IMR-90 (cell line): Measurements from ENCODE around the gene KRT35. TPM values are rescaled to one million over a fixed set of nuclear protein-coding genes. Genes with fewer than 3 reads are reported as not detected.

Experiments used
- ATAC-seq: fragments of 200-7000 bp; cut with Tn5 transposase; 2 replicates; pipeline ENCODE4 v1.9.1; 2020; ENCODE audit warnings: low read depth, mild to moderate bottlenecking, moderate library complexity
- BruUV-seq: library from RNA; stranded (reverse); fragments of 400-500 nt; replicated peaks from 2 replicates; lab custom pipeline; 2021; lab: Mats Ljungman, UMichigan
- CTCF ChIA-PET: fragments of 300-600 bp; formaldehyde crosslinking; extraction: SDS; loops from one replicate; lab custom pipeline; 2021; ENCODE audit warnings: antibody characterized with exemption; lab: Yijun Ruan, JAX
- POLR2A ChIA-PET: fragments of 300-600 bp; sonication (Branson Sonifier 250); formaldehyde crosslinking; loops from one replicate; lab custom pipeline; 2022; ENCODE audit warnings: antibody characterized with exemption; ENCODE audit not compliant: unreplicated experiment; lab: Charles Lee
- DNase-seq: peaks from one replicate; pipeline ENCODE4 v3.0.0; 2013
- H2AFZ ChIP-seq: replicated peaks from 2 replicates; pipeline ENCODE3; 2013; ENCODE audit warnings: low read length, mild to moderate bottlenecking; ENCODE audit not compliant: poor library complexity
- H2AK5ac ChIP-seq: 2 replicates; pipeline ENCODE4 v1.6.1; 2013; ENCODE audit warnings: low read depth, low read length, inconsistent platforms
- H2AK9ac ChIP-seq: replicated peaks from 2 replicates; pipeline ENCODE3; 2013; ENCODE audit warnings: mild to moderate bottlenecking, low read depth, low read length, moderate library complexity; ENCODE audit not compliant: poor library complexity
- H2BK120ac ChIP-seq: 2 replicates; pipeline ENCODE4 v1.6.1; 2013; ENCODE audit warnings: low read depth, low read length, inconsistent platforms
- H2BK15ac ChIP-seq: 3 replicates; pipeline ENCODE4 v1.6.1; 2013; ENCODE audit warnings: low read depth, low read length, inconsistent platforms
- H2BK20ac ChIP-seq: 2 replicates; pipeline ENCODE4 v1.6.1; 2013; ENCODE audit warnings: low read depth, mild to moderate bottlenecking, inconsistent platforms, low read length, moderate library complexity
- H2BK5ac ChIP-seq: 2 replicates; pipeline ENCODE4 v1.6.1; 2013; ENCODE audit warnings: mild to moderate bottlenecking, low read depth, low read length, inconsistent platforms; ENCODE audit not compliant: poor library complexity, severe bottlenecking
- H3K14ac ChIP-seq: replicated peaks from 2 replicates; pipeline ENCODE4 v1.6.1; 2013; ENCODE audit warnings: low read depth, low read length, inconsistent platforms
- H3K18ac ChIP-seq: 2 replicates; pipeline ENCODE4 v1.6.1; 2013; ENCODE audit warnings: low read depth, low read length, control low read depth
- H3K23ac ChIP-seq: 2 replicates; pipeline ENCODE4 v1.6.1; 2013; ENCODE audit warnings: low read depth, low read length, inconsistent platforms
- H3K27ac ChIP-seq: 2 replicates; pipeline ENCODE4 v1.5.1; 2013; ENCODE audit warnings: mild to moderate bottlenecking, control low read depth, low read length; ENCODE audit not compliant: insufficient read depth
- H3K27me3 ChIP-seq: 2 replicates; pipeline ENCODE4 v1.6.1; 2013; ENCODE audit warnings: low read length; ENCODE audit not compliant: control insufficient read depth, insufficient read depth
- H3K36me3 ChIP-seq: 2 replicates; pipeline ENCODE4 v1.6.1; 2013; ENCODE audit warnings: low read length, mixed read lengths; ENCODE audit not compliant: control insufficient read depth, insufficient read depth
- H3K4ac ChIP-seq: 2 replicates; pipeline ENCODE4 v1.6.1; 2013; ENCODE audit warnings: low read depth, low read length, inconsistent platforms
- H3K4me1 ChIP-seq: 2 replicates; pipeline ENCODE4 v1.6.1; 2013; ENCODE audit warnings: low read length, mixed read lengths; ENCODE audit not compliant: control insufficient read depth, insufficient read depth
- H3K4me2 ChIP-seq: 2 replicates; pipeline ENCODE4 v1.6.1; 2013; ENCODE audit warnings: low read depth, mild to moderate bottlenecking, control low read depth, low read length, moderate library complexity
- H3K4me3 ChIP-seq: 2 replicates; pipeline ENCODE4 v1.5.1; 2013; ENCODE audit warnings: low read depth, mild to moderate bottlenecking, control low read depth, low read length, moderate library complexity; ENCODE audit not compliant: insufficient read depth
- H3K56ac ChIP-seq: 2 replicates; pipeline ENCODE4 v1.6.1; 2013; ENCODE audit warnings: low read length, inconsistent platforms; ENCODE audit not compliant: insufficient read depth; ENCODE audit errors: extremely low read depth
- H3K79me1 ChIP-seq, 2 experiments: 2 replicates each; pipeline ENCODE4 v1.6.1; 2013; ENCODE audit warnings: low read length in 2 of 2, inconsistent platforms in 1 of 2, low read depth in 1 of 2
- H3K9ac ChIP-seq: 2 replicates; pipeline ENCODE4 v1.6.1; 2013; ENCODE audit warnings: low read depth, low read length, control low read depth
- H3K9me1 ChIP-seq: 2 replicates; pipeline ENCODE4 v1.6.1; 2013; ENCODE audit warnings: low read length, inconsistent platforms; ENCODE audit not compliant: insufficient read depth
- H3K9me3 ChIP-seq: 2 replicates; pipeline ENCODE4 v1.6.1; 2013; ENCODE audit warnings: low read length; ENCODE audit not compliant: control insufficient read depth, insufficient read depth
- H4K20me1 ChIP-seq: 2 replicates; pipeline ENCODE4 v1.6.1; 2013; ENCODE audit warnings: low read length, inconsistent platforms; ENCODE audit not compliant: insufficient read depth
- H4K5ac ChIP-seq: 2 replicates; pipeline ENCODE4 v1.6.1; 2013; ENCODE audit warnings: mild to moderate bottlenecking, low read depth, low read length, control low read depth
- H4K8ac ChIP-seq, 2 experiments: 2 replicates each; pipeline ENCODE4 v1.6.1; 2013; ENCODE audit warnings: low read depth in 2 of 2, low read length in 2 of 2, control low read depth in 1 of 2, inconsistent platforms in 1 of 2
- H4K91ac ChIP-seq: 2 replicates; pipeline ENCODE4 v1.6.1; 2013; ENCODE audit warnings: low read depth, low read length, inconsistent platforms; ENCODE audit not compliant: insufficient read depth
- CEBPB ChIP-seq: IDR thresholded peaks from 2 replicates; pipeline ENCODE4 v1.6.1; 2012; ENCODE audit warnings: low read depth, low read length, improper control_type of control experiment
- CHD1 ChIP-seq: IDR thresholded peaks from 2 replicates; pipeline ENCODE4 v1.6.1; 2012; ENCODE audit warnings: low read depth, low read length, improper control_type of control experiment
- CTCF ChIP-seq: conservative IDR thresholded peaks from 2 replicates; pipeline ENCODE4 v1.5.1; 2012; ENCODE audit warnings: mild to moderate bottlenecking, low read depth, low read length, improper control_type of control experiment
- ELK1 ChIP-seq: fragments of 150-350 bp; IDR thresholded peaks from 2 replicates; pipeline ENCODE4 v1.6.1; 2016; ENCODE audit warnings: low read depth, mild to moderate bottlenecking, low read length, moderate library complexity, borderline replicate concordance
- FOS ChIP-seq: fragments of 150-350 bp; IDR thresholded peaks from 2 replicates; pipeline ENCODE4 v1.6.1; 2016; ENCODE audit warnings: low read depth, low read length
- MAFK ChIP-seq: IDR thresholded peaks from 2 replicates; pipeline ENCODE4 v1.6.1; 2012; ENCODE audit warnings: low read depth, low read length, improper control_type of control experiment
- MAZ ChIP-seq: IDR thresholded peaks from 2 replicates; pipeline ENCODE4 v1.6.1; 2012; ENCODE audit warnings: low read depth, mild to moderate bottlenecking, low read length, improper control_type of control experiment, moderate library complexity, borderline replicate concordance
- MXI1 ChIP-seq: IDR thresholded peaks from 2 replicates; pipeline ENCODE4 v1.6.1; 2012; ENCODE audit warnings: low read depth, mild to moderate bottlenecking, low read length, moderate library complexity, borderline replicate concordance
- NFE2L2 ChIP-seq: fragments of 150-350 bp; IDR thresholded peaks from 2 replicates; pipeline ENCODE4 v1.6.1; 2016; ENCODE audit warnings: low read depth, mild to moderate bottlenecking, low read length
- POLR2A ChIP-seq: IDR thresholded peaks from 2 replicates; pipeline ENCODE4 v1.6.1; 2012; ENCODE audit warnings: mild to moderate bottlenecking, low read depth, low read length
- RAD21 ChIP-seq: IDR thresholded peaks from 2 replicates; pipeline ENCODE4 v1.6.1; 2012; ENCODE audit warnings: low read length, improper control_type of control experiment
- RCOR1 ChIP-seq: IDR thresholded peaks from 2 replicates; pipeline ENCODE4 v1.6.1; 2012; ENCODE audit warnings: mild to moderate bottlenecking, low read length, improper control_type of control experiment; ENCODE audit not compliant: insufficient replicate concordance
- RFX5 ChIP-seq: IDR thresholded peaks from 2 replicates; pipeline ENCODE4 v1.8.0; 2012; ENCODE audit warnings: low read depth, mild to moderate bottlenecking, low read length, moderate library complexity
- SMC3 ChIP-seq: fragments of 150-350 bp; IDR thresholded peaks from 2 replicates; pipeline ENCODE4 v1.6.1; 2016; ENCODE audit warnings: low read depth, mild to moderate bottlenecking, antibody characterized with exemption, low read length, moderate library complexity
- USF2 ChIP-seq: fragments of 150-350 bp; IDR thresholded peaks from 2 replicates; pipeline ENCODE4 v1.6.1; 2017; ENCODE audit warnings: mild to moderate bottlenecking, antibody characterized with exemption, low read length, low read depth
- WGBS, 2 experiments: methylation state at CpG; one replicate each; pipeline versions ENCODE4 v1.1.5 to v1.1.7; 2013; ENCODE audit warnings: missing lambda C conversion rate in 2 of 2; ENCODE audit not compliant: insufficient read length in 1 of 2; ENCODE audit errors: extremely low coverage in 2 of 2; 5-methylcytosine and 5-hydroxymethylcytosine counted together
- dilution Hi-C: fragments of 300-500 bp; cut with HindIII; formaldehyde crosslinking; loops from one replicate; pipeline ENCODE4 v1.14.3; 2018; ENCODE audit warnings: low sequenced_read_pairs; ENCODE audit not compliant: unreplicated experiment
- in situ Hi-C: fragments of 300-500 bp; cut with MboI; formaldehyde crosslinking; loops from 3 replicates; pipeline ENCODE4 v1.14.3; 2019; ENCODE audit warnings: low sequenced_read_pairs, inconsistent platforms, mixed read lengths
- intact Hi-C: fragments of 100-400 bp; cut with micrococcal nuclease; formaldehyde crosslinking; loops from 2 replicates; pipeline ENCODE4 v1.10.0; 2022
- polyA plus RNA-seq, 3 experiments: library from polyadenylated mRNA; depleted of rRNA; stranded (reverse); fragments of >200 nt; gene quantifications; 2 replicates each; pipeline ENCODE4 v1.2.3, GENCODE V29; 2012; ENCODE audit warnings: low replicate concordance in 1 of 3
- total RNA-seq: library from RNA; depleted of rRNA; stranded (reverse); fragments of >200 nt; gene quantifications from 2 replicates; pipeline ENCODE4 v1.2.3, GENCODE V29; 2012

The KRT35 gene
- total and polyA plus RNA-seq, 2 of the 4 experiments (the other 2 are of a cell fraction) = not detected

GRCh38 chr17:41433586-41433985, 47.4 kb downstream of the KRT35 start:
- Histone ChIP-seq H3K79me1 (no peaks in the 10 kb centered on the region), H2AK5ac (no peak overlapping the region), H3K27ac (no peak overlapping the region), H3K4me3 (no peak overlapping the region), H3K4me2 (no peak overlapping the region), H3K23ac (no peak overlapping the region), H2BK120ac (no peak overlapping the region), H2BK5ac (no peak overlapping the region), H3K14ac (no peak overlapping the region), H2AFZ (no peak overlapping the region), H3K9me3 (no peaks in the 10 kb centered on the region), H3K56ac (no peak overlapping the region), H3K4me1 (peaks cover 5% of the 10 kb centered on the region), H3K27me3 (peaks cover 6% of the 10 kb centered on the region; the same call in 1 of the 2 replicates), H3K9me1 (0 out of 2 replicates have a peak, but pooled peaks cover 5% of the 10 kb centered on the region), H3K36me3 (no peaks in the 10 kb centered on the region), H3K18ac (no peak overlapping the region), H4K5ac (no peak overlapping the region), H4K8ac (no peak overlapping the region), H4K91ac (no peak overlapping the region), H2BK15ac (no peak overlapping the region), H2BK20ac (no peak overlapping the region; the same call in 1 of the 2 replicates), H3K9ac (no peak overlapping the region), H3K4ac (no peak overlapping the region), H2AK9ac (no peak overlapping the region), H4K20me1 (no peaks in the 10 kb centered on the region)
- in situ Hi-C loops (no loop called here), dilution Hi-C loops (no loop called here), intact Hi-C loops (no loop called here)
- BruUV-seq = no TSS peak
- POLR2A ChIA-PET = no interaction called here
- ATAC-seq (no peak), DNase-seq (no peak)
- WGBS, 2 experiments = no CpG with 5 or more reads among the region's 4 CpGs
- no peak for TF ChIP-seq MXI1
- TF ChIP-seq POLR2A = no peak
- no peak for TF ChIP-seq RCOR1
- TF ChIP-seq SMC3 = no peak
- TF ChIP-seq CHD1 = no peak
- TF ChIP-seq MAZ = no peak
- TF ChIP-seq RFX5 = no peak
- no peak for TF ChIP-seq USF2
- no peak for TF ChIP-seq CEBPB
- TF ChIP-seq FOS = no peak
- no peak for TF ChIP-seq RAD21
- no peak for TF ChIP-seq MAFK
- no peak for TF ChIP-seq CTCF
- TF ChIP-seq NFE2L2 = no peak
- no peak for TF ChIP-seq ELK1
- CTCF ChIA-PET = interaction anchor here (1.1 kb wide), 1 partner anchor 18 kb away, joined by 3 read pairs; no protein-coding TSS in a partner anchor
